AG10803 (cell line): ENCODE measurements around the gene DNPH1.

Experiments
- DNase-seq: peaks from one replicate; pipeline ENCODE4 v3.0.0; 2010; ENCODE audit warnings: low read depth
- H3K4me3 ChIP-seq: 2 replicates; pipeline ENCODE4 v1.5.1; 2011; ENCODE audit warnings: mild to moderate bottlenecking, low read length, control low read depth
- TF ChIP-seq, protein P1 (sequence below): conservative IDR thresholded peaks from 2 replicates; pipeline ENCODE4 v1.5.1; 2011; ENCODE audit warnings: mild to moderate bottlenecking, low read length, control low read depth, inconsistent platforms

The DNPH1 gene

DNA sequence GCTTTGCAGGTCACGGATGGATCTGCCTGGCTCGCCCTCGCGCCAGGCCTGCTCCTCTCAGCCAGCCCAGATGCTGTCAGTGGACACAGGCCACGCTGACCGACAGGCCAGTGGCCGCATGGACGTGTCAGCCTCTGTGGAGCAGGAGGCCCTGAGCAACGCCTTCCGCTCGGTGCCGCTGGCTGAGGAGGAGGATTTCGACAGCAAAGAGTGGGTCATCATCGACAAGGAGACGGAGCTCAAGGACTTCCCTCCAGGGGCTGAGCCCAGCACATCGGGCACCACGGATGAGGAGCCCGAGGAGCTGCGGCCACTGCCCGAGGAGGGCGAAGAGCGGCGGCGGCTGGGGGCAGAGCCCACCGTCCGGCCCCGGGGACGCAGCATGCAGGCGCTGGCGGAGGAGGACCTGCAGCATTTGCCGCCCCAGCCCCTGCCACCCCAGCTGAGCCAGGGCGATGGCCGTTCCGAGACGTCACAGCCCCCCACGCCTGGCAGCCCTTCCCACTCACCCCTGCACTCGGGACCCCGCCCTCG is 33.6 kb upstream of the DNPH1 start:
- no peak for DNase-seq
- no peak overlapping the region for H3K4me3 ChIP-seq
- TF ChIP-seq, protein P1, sequence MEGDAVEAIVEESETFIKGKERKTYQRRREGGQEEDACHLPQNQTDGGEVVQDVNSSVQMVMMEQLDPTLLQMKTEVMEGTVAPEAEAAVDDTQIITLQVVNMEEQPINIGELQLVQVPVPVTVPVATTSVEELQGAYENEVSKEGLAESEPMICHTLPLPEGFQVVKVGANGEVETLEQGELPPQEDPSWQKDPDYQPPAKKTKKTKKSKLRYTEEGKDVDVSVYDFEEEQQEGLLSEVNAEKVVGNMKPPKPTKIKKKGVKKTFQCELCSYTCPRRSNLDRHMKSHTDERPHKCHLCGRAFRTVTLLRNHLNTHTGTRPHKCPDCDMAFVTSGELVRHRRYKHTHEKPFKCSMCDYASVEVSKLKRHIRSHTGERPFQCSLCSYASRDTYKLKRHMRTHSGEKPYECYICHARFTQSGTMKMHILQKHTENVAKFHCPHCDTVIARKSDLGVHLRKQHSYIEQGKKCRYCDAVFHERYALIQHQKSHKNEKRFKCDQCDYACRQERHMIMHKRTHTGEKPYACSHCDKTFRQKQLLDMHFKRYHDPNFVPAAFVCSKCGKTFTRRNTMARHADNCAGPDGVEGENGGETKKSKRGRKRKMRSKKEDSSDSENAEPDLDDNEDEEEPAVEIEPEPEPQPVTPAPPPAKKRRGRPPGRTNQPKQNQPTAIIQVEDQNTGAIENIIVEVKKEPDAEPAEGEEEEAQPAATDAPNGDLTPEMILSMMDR = no peak

DNA sequence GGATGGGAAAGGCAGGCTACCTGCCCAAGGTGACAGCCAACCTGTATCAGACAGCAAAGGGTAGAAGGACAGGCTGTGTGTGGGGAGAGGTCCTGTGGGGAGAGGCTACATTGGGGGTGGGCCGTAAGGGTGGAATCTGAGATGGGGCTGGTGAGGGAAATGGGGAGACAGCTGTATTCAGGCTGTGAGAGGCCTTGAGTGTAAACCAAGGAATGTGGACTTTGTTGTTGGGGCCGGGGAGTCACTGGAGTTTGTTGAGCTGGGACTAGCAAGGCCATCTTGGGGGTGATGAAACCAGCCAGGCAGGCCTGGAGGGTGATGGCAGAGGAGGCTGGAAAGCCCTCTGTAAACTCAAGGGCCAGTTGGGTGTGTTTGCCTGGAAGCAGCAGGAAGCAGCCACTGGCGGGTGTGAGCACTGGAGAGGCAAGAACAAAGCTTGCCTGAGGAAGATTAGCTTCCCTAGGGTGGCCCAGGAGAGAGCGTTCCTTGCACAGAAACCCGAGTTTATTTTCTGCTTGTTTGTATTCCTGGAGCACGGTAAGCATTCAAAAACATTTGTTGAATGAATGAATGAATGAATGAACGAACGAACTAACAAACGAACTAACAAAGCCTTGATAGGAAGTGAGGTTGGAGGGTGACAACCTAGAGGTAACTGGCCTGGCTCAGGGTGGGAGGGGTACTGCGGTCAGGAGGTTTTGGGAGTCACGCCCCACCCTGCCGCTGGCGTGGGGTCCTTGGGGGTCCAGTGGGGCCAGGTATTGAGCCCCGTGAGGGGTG is 32.9 kb upstream of the DNPH1 start:
- TF ChIP-seq, protein P1 = no peak
- no peak overlapping the region for H3K4me3 ChIP-seq

DNA sequence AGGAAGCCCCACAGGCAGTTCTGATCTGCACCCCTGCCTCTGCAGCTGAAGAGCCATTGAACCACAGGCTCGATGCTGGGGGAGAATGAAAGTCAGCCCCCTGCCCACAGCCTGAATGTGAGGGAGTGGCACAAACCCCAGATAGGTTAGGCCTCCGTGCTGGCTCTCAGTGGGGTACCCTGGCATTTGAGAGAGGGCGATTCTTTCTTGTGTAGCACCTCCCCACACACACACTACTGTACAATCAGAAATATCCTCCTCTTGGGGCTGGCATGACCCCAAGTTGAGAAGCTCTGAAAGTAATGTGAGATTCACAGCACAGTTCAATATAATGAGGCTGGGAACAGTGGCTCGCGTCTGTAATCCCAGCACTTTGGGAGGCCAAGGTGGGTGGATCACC is 31.9 kb upstream of the DNPH1 start:
- no peak for DNase-seq
- TF ChIP-seq, protein P1 = no peak
- no peak overlapping the region for H3K4me3 ChIP-seq

More for the DNA sequence above, 32.9 kb upstream of the DNPH1 start:
- DNase-seq = no peak

DNA sequence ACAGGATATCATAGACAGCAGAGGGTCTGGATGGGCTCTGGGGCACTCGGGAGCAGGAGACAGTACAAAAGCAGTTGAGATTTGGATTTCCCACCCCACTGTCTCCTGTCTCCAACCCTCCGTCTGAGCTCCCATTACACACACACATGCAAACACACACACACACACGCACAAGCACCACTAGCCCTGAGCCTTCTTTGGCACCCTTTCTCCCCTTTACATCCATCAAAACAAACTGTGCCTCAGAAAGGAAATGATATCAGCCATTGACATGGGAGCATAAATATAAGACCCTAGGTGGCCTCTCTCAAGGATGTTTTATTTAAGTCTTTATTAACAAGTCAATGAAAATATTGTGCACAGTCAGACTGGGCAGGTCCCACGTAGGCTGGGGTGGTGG is 31.5 kb upstream of the DNPH1 start:
- TF ChIP-seq, protein P1 = no peak

DNA sequence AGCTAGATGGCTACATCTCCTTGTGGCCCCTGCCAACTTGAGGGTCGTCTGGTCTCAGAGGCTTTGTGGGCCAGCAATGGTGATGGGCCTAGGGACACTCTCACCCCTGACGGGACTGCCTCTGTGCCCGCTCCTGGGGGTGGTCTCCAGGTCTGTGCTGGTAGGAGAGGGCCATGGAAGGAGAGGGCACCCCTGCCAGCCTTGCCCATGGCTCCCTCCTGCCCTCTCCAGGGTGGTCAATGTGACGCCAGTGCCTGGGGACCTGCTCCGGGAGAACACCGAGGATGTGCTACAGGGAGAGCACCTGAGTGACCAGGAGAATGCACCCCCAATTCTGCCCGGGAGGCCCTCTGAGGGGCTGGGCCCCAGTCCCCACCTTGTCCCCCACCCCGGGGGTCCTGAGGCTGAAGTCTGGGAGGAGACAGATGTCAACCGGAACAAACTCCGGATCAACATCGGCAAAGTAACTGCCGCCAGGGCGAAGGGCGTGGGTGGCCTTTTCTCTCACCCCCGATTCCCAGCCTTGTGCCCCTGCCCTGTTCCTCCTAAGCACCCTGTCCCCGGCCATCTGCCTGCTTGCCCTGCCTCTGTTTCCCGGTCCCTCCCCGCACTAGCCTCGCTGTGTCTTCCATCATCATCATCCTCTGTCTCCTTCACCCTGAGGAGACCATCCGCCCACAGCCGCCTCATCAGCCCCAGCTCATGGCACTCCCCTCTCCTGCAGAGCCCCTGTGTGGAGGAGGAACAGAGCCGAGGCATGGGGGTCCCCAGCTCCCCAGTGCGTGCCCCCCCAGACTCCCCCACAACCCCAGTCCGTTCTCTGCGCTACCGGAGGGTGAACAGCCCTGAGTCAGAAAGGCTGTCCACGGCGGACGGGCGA is 29.8 kb upstream of the DNPH1 start:
- no peak overlapping the region for H3K4me3 ChIP-seq
- TF ChIP-seq, protein P1 = no peak

More for the DNA sequence above, 31.5 kb upstream of the DNPH1 start:
- no peak overlapping the region for H3K4me3 ChIP-seq
- DNase-seq = no peak

DNA sequence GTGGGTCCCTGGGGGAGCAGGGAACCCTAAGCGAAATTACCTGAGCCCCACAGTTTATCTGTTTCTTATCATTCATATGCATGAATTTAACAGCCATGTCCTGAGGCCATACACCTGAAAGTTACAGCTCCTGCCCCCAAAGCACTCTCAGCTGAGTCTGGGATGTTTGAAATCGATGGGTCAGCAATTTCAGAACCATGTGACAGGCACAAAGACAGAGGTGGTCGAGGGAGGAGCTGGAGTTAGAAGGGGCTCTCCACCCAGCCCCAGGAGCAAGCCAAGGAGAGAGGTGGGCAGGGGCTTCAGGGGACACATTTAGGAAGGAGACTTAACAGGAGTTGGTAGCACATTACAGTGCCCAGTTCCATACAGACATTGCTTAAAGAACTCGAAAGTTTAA is 28.9 kb upstream of the DNPH1 start:
- H3K4me3 ChIP-seq = no peak overlapping the region
- TF ChIP-seq, protein P1 = no peak

More for the DNA sequence above, 29.8 kb upstream of the DNPH1 start:
- DNase-seq = no peak

More for the DNA sequence above, 28.9 kb upstream of the DNPH1 start:
- DNase-seq = no peak
